GM19438 (cell line): ENCODE results near the gene MRPL20.
"Not testable (repeated sequence)": the region's sequence is repeated elsewhere in the genome, so short reads cannot be mapped to it uniquely, and the experiment has no call there.

Experiments
- ATAC-seq: cut with Tn5 transposase; IDR thresholded peaks from one replicate; pipeline ENCODE4 v1.9.1; 2021; ENCODE audit warnings: low read depth; ENCODE audit not compliant: unreplicated experiment

MRPL20 gene

DNA sequence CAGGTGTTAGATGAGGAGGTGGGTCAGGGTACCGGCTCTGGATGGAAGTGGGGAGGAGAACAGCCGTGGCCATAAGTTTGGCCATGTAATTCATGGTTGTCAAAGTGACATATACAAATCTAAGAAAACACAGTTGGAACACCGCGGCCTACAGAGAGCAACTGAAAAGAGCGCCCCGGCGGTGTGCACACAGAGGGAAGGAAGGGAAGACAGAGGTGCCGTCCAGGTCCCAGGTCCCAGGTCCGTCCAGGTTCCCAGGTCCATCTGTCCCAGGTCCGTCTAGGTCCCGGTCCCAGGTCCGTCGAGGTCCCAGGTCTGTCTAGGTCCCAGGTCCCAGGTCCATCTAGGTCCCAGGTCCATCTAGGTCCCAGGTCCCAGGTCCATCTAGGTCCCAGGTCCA is 4.5 kb upstream of the MRPL20 start:
- ATAC-seq, result no peak

GRCh38 chr1:1410238-1410637 is 3.1 kb upstream of the MRPL20 start:
- not testable (repeated sequence) for ATAC-seq

GRCh38 chr1:1407636-1408318 is 684 bp upstream of the MRPL20 start:
- ATAC-seq, result peak; percentile 22

GRCh38 chr1:1406101-1406820 is 832 bp downstream of the MRPL20 start:
- ATAC-seq, result no peak

DNA sequence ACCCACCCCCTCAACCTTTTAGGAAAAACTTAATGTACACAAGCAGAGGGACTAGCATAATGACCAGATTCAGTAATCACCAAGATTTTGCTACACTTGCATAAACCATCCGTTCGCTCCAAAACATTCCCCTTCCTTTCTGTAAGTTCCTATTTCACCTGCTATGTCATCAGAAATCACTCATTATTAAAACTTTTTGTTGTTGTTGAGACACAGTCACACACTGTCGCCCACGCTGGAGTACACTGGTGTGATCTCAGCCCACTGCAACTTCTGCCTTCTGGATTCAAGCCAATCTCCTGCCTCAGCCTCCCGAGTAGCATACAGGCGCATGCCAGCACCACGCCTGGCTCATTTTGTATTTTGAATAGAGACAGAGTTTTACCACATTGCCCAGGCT is 3.4 kb downstream of the MRPL20 start:
- ATAC-seq, result no peak

- not testable (repeated sequence) for ATAC-seq
Observed at GRCh38 chr1:1402901-1403392, 4.1 kb downstream of the MRPL20 start.

DNA sequence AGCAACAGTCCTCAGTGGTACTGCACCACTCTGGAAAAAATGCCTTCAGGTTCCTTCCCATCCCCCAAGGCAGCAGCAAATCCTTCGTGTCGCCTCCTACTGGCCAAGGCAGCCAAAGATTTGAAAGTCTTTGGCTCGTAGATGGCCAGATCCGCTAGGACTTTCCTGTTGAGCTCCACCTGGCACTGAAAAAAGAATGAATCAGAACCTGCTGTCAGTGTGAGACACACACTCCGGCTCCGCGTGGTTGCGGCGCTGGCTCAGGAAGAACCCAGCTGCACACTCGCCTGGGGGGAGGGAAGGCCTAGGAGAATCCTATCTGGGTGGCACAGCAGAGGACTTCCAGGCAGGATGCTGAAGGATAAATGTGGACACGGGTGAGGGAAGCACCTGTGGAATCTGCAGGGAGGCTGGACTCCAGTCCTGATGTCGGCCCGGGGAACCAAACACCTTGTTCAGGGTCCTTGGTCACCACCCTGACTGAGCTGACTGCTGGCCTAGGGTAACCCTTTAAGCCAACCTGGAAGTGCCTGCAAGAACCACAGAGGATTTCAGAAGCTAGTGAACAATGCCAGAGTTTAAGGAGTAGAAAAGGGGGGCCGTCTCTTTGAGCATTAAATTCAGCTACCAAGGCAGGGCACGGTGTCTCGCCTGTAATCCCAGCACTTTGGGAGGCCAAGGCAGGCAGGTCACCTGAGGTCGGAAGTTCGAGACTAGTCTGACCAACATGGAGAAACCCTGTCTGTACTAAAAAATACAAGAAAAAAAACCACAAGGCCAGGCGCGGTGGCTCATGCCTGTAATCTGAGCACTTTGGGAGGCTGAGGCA is 4.8 kb downstream of the MRPL20 start:
- ATAC-seq, result no peak

DNA sequence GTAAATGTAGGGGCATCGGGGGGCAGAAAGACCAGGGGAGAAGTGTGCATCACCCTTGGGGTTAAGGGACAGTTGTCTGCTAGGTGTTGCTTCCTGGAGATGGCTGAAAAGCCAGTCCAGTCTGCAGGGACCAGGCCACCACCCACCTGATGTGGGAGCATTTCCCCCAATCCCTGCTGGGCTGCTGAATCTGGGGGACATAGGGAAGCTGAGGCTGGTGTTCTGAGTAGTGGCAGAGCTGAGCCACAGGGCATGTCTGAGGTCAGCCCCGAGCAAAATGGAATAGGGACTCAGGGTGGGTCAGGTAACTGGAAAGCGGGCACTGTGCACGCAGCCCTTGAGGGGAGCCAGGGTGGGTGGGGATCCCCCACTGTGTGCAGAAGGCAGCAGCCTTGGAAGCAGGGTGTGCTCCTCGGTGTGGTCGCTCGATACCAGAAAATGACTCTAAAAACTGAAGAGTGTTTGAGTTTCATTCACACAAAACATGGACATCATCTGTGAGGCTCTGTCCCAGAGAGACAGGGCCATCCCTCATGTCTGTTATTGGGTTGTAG is 5.6 kb downstream of the MRPL20 start:
- no peak for ATAC-seq

GRCh38 chr1:1400576-1401456 is 6.3 kb downstream of the MRPL20 start:
- ATAC-seq, result no peak

DNA sequence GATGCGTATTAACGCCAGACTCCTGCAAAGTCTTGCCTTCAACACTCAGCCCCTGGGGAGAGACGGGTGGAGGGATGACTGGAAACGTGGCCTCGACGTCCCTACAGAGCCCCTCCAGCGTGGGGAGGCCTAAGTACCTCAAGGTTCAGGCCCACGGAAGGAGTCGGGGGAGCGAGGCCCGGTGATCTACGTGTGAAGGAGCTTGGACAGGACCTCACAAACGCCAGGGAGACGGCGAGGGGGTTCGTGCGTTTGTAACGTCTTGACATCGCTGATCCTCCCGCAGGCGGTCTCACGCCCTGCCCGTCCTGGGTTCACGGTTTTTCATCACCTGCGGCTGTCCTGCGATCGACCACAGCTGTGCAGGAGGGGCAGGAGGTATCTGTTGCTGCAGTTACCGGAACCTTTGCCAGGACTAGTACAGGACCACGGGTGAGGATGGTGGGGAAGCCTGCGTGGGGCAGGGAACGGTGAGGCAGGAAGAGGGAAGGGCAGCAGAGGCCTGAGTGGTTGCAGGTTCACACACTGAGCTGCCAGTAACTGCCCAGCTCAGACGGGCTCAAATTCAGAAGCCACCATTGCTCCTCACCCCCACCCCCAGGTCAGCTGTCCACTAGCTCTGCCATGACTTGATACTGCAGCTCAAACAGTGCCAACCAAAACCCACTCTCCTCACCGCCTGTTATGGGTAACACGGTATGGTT is 7.1 kb downstream of the MRPL20 start:
- no peak for ATAC-seq

- ATAC-seq, result peak; percentile 86
Observed at GRCh38 chr1:1399187-1399871, 7.8 kb downstream of the MRPL20 start, which contains the start of gene CCNL2. CCNL2 (minus strand) TSS chr1:1399335; CDS start chr1:1399306, 29 bp downstream.

- ATAC-seq, result peak; percentile 17
Observed at GRCh38 chr1:1398677-1399186, 8.4 kb downstream of the MRPL20 start.

- ATAC-seq, result no peak
Observed at GRCh38 chr1:1397839-1398523, 9.1 kb downstream of the MRPL20 start.

- no peak for ATAC-seq
Observed at GRCh38 chr1:1395166-1395565, 11.9 kb downstream of the MRPL20 start.

- no peak for ATAC-seq
Observed at GRCh38 chr1:1394116-1394515, 13.0 kb downstream of the MRPL20 start.

DNA sequence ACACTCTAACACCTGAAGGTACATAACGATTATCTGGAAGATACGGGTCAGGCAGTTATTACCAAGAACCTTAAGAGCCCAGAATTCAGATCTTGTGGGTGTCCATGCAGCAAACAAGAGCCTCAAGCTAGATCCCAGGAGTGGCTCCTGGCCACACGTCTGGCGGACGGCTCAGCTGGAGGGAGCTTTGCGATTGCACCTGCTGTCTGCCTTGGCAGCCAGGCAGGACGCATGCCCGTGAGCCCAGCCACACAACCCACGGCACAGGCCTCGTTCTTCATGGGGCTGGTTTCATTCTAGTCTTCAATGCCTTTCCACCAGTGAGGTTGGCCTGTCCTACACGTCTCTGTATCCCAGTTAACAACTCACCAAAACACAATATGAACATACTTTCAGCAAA is 13.7 kb downstream of the MRPL20 start:
- no peak for ATAC-seq

DNA sequence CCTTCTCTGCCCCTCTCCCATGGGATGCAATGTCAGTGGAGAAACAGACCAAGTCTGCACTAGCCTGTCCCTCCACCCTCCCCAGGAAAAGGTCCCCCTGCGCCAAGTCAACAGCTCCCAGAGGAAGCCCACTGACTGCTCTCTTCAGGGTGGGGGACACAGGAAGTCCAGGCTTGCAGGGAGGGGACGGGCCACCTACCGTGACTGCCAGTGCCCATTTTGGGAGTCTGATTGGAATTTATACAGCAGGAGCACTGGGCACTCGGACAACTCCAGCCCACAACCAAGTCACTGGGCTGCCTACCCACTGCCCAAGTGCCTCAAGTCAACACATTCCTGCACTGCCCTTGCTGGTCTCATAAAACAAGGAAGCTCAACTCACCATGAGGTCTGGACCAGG is 14.1 kb downstream of the MRPL20 start:
- ATAC-seq, result no peak

DNA sequence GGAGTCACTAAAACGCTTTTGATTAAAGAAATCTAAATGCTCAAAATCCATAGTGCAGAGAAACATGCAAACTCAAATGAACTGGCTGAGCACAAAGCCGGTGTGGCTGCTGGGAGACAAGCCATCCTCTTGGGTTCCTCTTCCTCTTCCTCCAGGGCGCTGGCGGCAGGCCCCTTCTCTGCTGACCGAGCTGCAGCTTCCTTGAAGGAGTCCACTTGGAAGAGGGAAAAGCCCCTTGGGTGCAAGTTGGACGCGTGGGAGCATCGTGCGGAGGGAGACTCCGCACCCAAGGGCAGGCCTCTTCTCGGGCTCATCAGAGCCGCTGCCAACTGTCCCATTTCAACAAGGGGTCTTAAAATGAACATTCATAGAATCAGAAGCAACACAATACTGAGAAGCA is 15.9 kb downstream of the MRPL20 start:
- no peak for ATAC-seq
